Measurements from ENCODE around the gene XAGE2.

DNA sequence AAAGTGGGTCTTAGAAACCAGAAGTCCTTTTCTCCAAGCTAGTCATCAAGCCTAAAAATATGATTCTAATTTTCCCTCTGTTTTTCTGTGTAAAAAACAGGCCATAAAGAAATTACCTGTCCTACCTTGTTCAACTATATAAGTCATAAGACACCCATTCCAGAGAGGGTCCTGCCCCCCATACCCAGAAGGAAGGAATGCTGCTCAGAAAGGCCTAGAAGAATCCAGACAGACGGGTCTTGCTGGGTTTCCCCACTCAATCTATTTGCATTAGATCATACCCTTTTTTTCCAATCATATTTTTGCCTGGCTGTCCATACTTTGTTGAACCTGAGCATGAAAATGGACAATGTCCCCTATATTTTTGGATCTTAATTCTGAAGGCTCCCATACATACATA lies 16.3 kb upstream of the XAGE2 start:
- TF ChIP-seq POLR2AphosphoS5 (IDR thresholded peaks at IDR 0.05; ENCODE audit: borderline replicate concordance, low read depth, low read length) (no peak), EZH2 (IDR thresholded peaks at IDR 0.05) (no peak), FOXP2 (optimal IDR thresholded peaks at IDR 0.05; ENCODE audit: control extremely low read depth, extremely low read length, insufficient read depth) (no peak)

All from SK-N-MC (cell line).